ENCODE measurements around the gene ITPK1. TPM values are rescaled to one million over a fixed set of nuclear protein-coding genes. Genes with fewer than 3 reads are reported as not detected.

The ITPK1 gene
- total and polyA plus RNA-seq, 10 of the 15 experiments (the other 5 are each of a cell fraction or from before 2014, with no cell fraction given): 1.3 to 73.2 (median 27.0) TPM

DNA sequence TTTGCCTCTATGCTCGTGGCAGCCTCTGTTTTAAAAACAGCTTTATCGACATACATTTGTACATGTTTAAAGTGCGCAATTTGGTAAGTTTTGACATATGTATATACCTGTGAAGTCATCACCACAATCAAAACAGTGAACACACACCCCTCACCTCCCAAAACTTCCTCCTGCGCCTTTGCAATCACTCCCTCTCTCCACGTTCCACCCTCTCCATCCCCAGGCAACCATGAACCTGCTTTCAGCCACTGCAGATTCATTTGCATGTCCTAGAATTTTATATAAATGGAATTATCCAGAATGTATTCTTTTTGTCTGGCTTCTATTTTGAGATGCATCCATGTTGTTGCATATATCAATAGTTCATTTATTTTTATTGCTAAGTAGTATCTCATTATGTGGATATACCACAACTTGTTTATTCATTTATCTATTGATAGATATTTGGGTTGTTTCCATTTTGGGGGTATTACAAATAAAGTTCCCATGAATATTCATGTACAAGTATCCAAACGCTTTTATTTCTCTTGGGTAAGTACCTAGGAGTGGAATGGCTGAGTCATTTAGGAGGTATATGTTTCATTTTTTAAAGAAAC is 208.3 kb downstream of the ITPK1 start:
- Histone ChIP-seq H3K4me3 (no peak overlapping the region), H4K20me1 (ENCODE audit: control insufficient read depth, insufficient read depth) (no peaks in the 10 kb centered on the region), H3K27ac (ENCODE audit: control insufficient read depth, insufficient read depth) (no peak overlapping the region), H3K4me2 (ENCODE audit: control insufficient read depth, insufficient read depth) (no peak overlapping the region), H3K79me2 (ENCODE audit: control insufficient read depth, insufficient read depth, low read length) (no peaks in the 10 kb centered on the region), H3K27me3 (replicated peaks in 1 of 2; ENCODE audit: control insufficient read depth in 2 of 2, insufficient read depth in 2 of 2, low read length in 1 of 2) (no peaks in the 10 kb centered on the region; a peak in 1 of 4 replicates), H3K9ac (ENCODE audit: control insufficient read depth, insufficient read depth, low read length) (no peak overlapping the region), H3K4me1 (ENCODE audit: control insufficient read depth, insufficient read depth, low read length) (no peaks in the 10 kb centered on the region), H3K9me3 (replicated peaks; ENCODE audit: control insufficient read depth, insufficient read depth, low read length) (no peaks in the 10 kb centered on the region), H2AFZ (ENCODE audit: control insufficient read depth, low read depth, low read length) (no peak overlapping the region), H3K36me3 (ENCODE audit: control insufficient read depth in 2 of 2, insufficient read depth in 2 of 2, low read length in 1 of 2) (no peaks in the 10 kb centered on the region)
- RAD21 ChIA-PET (ENCODE audit: unreplicated experiment): no interaction called here
- DNase-seq (ENCODE audit: low read depth, low spot score): no peak
- SMC1A ChIA-PET (ENCODE audit: uncharacterized antibody, unreplicated experiment): no interaction called here
- TF ChIP-seq, protein P1, sequence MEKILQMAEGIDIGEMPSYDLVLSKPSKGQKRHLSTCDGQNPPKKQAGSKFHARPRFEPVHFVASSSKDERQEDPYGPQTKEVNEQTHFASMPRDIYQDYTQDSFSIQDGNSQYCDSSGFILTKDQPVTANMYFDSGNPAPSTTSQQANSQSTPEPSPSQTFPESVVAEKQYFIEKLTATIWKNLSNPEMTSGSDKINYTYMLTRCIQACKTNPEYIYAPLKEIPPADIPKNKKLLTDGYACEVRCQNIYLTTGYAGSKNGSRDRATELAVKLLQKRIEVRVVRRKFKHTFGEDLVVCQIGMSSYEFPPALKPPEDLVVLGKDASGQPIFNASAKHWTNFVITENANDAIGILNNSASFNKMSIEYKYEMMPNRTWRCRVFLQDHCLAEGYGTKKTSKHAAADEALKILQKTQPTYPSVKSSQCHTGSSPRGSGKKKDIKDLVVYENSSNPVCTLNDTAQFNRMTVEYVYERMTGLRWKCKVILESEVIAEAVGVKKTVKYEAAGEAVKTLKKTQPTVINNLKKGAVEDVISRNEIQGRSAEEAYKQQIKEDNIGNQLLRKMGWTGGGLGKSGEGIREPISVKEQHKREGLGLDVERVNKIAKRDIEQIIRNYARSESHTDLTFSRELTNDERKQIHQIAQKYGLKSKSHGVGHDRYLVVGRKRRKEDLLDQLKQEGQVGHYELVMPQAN (conservative IDR thresholded peaks at IDR 0.05): no peak
- TF ChIP-seq SP1 (IDR thresholded peaks at IDR 0.05; ENCODE audit: low read depth, low read length): no peak
- in situ Hi-C loops (cut with MboI) (no loop called here), intact Hi-C loops (cut with micrococcal nuclease; ENCODE audit: unreplicated experiment) (no loop called here)
- FAIRE-seq: no peak
- CTCF ChIA-PET: no interaction called here
- BruUV-seq (replicated peaks): no TSS peak
- POLR2A ChIA-PET: no interaction called here
- no peak for ATAC-seq
- 35% methylated on average over 6 of the region's 6 CpGs for WGBS (ENCODE audit: insufficient coverage, insufficient replicate concordance, low lambda C conversion rate, missing lambda C conversion rate)

DNA sequence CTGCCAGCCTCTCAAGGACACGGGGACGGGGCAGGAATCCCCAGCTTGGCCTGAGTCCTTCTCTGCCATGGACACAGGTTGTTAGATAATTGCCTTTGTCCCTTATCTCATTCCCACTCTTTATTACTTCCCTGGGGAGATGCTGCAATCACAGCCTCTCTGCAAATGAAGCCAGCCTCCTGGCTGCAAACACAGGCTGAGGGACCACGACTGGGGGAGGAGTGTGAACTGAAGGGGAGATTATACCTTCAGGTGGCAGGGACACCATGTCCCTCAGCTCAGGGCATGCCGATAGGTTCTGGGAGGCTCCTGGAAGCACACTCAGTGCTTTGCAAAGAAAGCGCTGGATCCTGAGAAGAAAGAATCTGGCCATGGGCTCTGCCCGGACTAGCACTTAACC is 208.9 kb downstream of the ITPK1 start:
- H3K4me2 ChIP-seq (ENCODE audit: control insufficient read depth, insufficient read depth): no peak overlapping the region
- ChIA-PET POLR2A (no interaction called here), RAD21 (ENCODE audit: unreplicated experiment) (no interaction called here), CTCF (no interaction called here), SMC1A (ENCODE audit: uncharacterized antibody, unreplicated experiment) (no interaction called here)
- no peak overlapping the region for H3K4me3 ChIP-seq
- H4K20me1 ChIP-seq (ENCODE audit: control insufficient read depth, insufficient read depth): no peaks in the 10 kb centered on the region
- intact Hi-C loops (cut with micrococcal nuclease; ENCODE audit: unreplicated experiment): no loop called here
- H3K79me2 ChIP-seq (ENCODE audit: control insufficient read depth, insufficient read depth, low read length): no peaks in the 10 kb centered on the region
- FAIRE-seq (no peak), ATAC-seq (no peak), DNase-seq (ENCODE audit: low read depth, low spot score) (no peak)
- H3K36me3 ChIP-seq (ENCODE audit: control insufficient read depth in 2 of 2, insufficient read depth in 2 of 2, low read length in 1 of 2): no peaks in the 10 kb centered on the region
- no TSS peak for BruUV-seq (replicated peaks)
- WGBS (ENCODE audit: insufficient coverage, insufficient replicate concordance, low lambda C conversion rate, missing lambda C conversion rate): 42% methylated on average over 6 of the region's 6 CpGs
- no peaks in the 10 kb centered on the region; a peak in 1 of 4 replicates for H3K27me3 ChIP-seq (replicated peaks in 1 of 2; ENCODE audit: control insufficient read depth in 2 of 2, insufficient read depth in 2 of 2, low read length in 1 of 2)
- no peaks in the 10 kb centered on the region for H3K4me1 ChIP-seq (ENCODE audit: control insufficient read depth, insufficient read depth, low read length)
- H3K9me3 ChIP-seq (replicated peaks; ENCODE audit: control insufficient read depth, insufficient read depth, low read length): no peaks in the 10 kb centered on the region
- no peak for TF ChIP-seq CBX5 (IDR thresholded peaks at IDR 0.05; ENCODE audit: low read depth)
- TF ChIP-seq EGR1 (IDR thresholded peaks at IDR 0.05; ENCODE audit: borderline replicate concordance in 1 of 2, low read depth in 2 of 2, low read length in 2 of 2): no peak
- TF ChIP-seq, protein P2, sequence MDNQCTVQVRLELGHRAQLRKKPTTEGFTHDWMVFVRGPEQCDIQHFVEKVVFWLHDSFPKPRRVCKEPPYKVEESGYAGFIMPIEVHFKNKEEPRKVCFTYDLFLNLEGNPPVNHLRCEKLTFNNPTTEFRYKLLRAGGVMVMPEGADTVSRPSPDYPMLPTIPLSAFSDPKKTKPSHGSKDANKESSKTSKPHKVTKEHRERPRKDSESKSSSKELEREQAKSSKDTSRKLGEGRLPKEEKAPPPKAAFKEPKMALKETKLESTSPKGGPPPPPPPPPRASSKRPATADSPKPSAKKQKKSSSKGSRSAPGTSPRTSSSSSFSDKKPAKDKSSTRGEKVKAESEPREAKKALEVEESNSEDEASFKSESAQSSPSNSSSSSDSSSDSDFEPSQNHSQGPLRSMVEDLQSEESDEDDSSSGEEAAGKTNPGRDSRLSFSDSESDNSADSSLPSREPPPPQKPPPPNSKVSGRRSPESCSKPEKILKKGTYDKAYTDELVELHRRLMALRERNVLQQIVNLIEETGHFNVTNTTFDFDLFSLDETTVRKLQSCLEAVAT (IDR thresholded peaks at IDR 0.05): no peak
- in situ Hi-C loops (cut with MboI): no loop called here
- H2AFZ ChIP-seq (ENCODE audit: control insufficient read depth, low read depth, low read length): no peak overlapping the region
- H3K9ac ChIP-seq (ENCODE audit: control insufficient read depth, insufficient read depth, low read length): no peak overlapping the region
- no peak overlapping the region for H3K27ac ChIP-seq (ENCODE audit: control insufficient read depth, insufficient read depth)

Measured in GM12878 (cell line).